ENCODE data around the gene UQCRFS1.

- TF ChIP-seq CTCF (IDR thresholded peaks at IDR 0.05) (no peak), POLR2A (IDR thresholded peaks at IDR 0.05) (no peak), POLR2AphosphoS5 (IDR thresholded peaks at IDR 0.05; ENCODE audit: insufficient read depth in 1 of 2, low read depth in 1 of 2) (no peak)
These were observed 39.1 kb downstream of the UQCRFS1 start for GRCh38 chr19:29173896-29174295.

Data from vagina (tissue), 2 donors.